ENCODE data around the gene NPIPA3.
"Not testable (repeated sequence)": the region's sequence is repeated elsewhere in the genome, so short reads cannot be mapped to it uniquely, and the experiment has no call there.

The NPIPA3 gene

DNA sequence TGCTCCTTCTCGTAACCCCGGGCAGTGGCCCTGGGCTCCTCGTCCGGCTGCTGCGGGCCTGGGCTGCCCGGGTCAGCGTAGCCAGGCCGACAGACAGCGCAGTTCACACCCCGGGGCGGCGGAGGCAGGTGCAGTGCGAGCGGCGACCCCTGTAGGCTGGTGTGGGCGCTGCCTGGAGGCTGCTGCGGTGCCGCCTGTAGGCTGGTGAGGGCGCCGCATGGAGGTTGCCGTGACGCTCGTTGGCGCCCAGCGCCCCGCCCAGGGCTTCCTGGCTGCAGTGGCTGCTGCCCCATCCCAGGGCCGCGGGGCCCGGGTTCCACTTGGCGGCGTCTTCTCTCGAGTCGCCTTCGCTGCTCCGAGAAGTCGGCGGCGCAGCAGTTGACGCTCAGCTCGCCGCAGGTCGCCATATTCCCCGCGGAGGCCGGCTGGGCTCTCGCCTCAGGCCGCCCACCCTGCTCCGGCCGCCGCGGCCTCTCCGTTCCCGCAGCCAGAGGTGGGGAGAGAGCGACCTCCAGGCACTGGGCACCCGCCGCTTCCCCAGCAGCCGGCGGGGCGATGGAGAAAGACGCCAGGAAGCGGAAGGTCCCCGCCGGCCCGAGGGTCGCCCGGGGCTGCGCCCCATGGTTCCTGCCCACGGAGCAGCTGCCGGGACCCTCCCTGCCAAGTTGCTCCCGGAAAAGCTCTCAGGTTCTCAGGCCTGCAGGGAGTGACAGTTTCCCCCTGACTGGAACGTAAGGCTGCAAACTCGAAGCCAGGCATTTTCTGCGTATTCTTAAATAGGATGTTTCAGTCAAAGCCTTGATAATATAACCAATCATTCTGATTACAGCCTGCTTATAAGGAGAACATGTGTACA is 39.3 kb downstream of the NPIPA3 start, which contains the start of gene NPIPA2:
Gene NPIPA2 (plus strand): TSS at position 261 of the 856 bp plus-strand sequence. CDS start 5,533 bp downstream, outside the sequence.
- DNase-seq (ENCODE audit: low read depth): not testable (repeated sequence)

- DNase-seq (ENCODE audit: low read depth): not testable (repeated sequence)
These were observed 70.4 kb downstream of the NPIPA3 start for GRCh38 chr16:14773654-14774053.

DNA sequence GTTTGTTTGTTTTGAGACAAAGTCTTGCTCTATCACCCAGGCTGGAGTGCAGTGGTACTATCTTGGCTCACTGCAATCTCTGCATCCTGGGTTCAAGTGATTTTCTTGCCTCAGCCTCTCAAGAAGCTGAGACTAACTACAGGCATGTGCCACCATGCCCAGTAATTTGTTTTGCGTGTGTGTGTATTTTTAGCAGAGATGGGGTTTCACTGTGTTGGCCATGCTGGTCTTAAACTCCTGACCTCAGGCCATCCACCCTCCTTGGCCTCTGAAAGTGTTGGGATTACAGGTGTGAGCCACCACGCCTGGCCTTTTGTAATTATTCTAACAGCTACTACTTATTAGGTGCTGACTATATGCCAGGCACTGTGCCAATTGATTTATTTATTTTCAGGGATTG is 72.4 kb downstream of the NPIPA3 start:
- DNase-seq (ENCODE audit: low read depth): not testable (repeated sequence)

All from activated T-helper 1 cell treated with Interleukin-2 at 50 U/mL for 16 hours (primary cell).